Lung (tissue), 12 donors: ENCODE measurements around the gene INPP4B. TPM values are rescaled to one million over a fixed set of nuclear protein-coding genes. Genes with fewer than 3 reads are reported as not detected.

ENCODE experiments used
- ATAC-seq: fragments of 200-7000 bp; cut with Tn5 transposase; one replicate; pipeline ENCODE4 v1.9.1; 2020; ENCODE audit warnings: moderate number of reproducible peaks; ENCODE audit not compliant: insufficient read depth, low FRiP score
- DNase-seq, 3 donors: peaks; one replicate each; pipeline ENCODE4 v3.0.0-alpha.2; 2013 to 2017
- H3K27ac ChIP-seq, 2 donors: one replicate each; pipeline ENCODE4 v1.5.1; 2013; ENCODE audit warnings: mild to moderate bottlenecking in 2 of 2, moderate library complexity in 2 of 2, control low read depth in 1 of 2, inconsistent platforms in 1 of 2, low read depth in 1 of 2, low read length in 1 of 2
- H3K27me3 ChIP-seq, 3 donors: one replicate each; pipeline ENCODE4 v1.5.1; 2013; ENCODE audit warnings: low read length in 2 of 3; ENCODE audit not compliant: control insufficient read depth in 3 of 3, insufficient read depth in 3 of 3
- H3K36me3 ChIP-seq, 4 donors: one replicate each; pipeline ENCODE4 v1.5.1; 2013; ENCODE audit warnings: low read length in 4 of 4, mild to moderate bottlenecking in 1 of 4, moderate library complexity in 1 of 4; ENCODE audit not compliant: control insufficient read depth in 4 of 4, insufficient read depth in 4 of 4
- H3K4me1 ChIP-seq, 5 donors: one replicate each; pipeline ENCODE4 v1.5.1; 2013; ENCODE audit warnings: low read length in 5 of 5, mild to moderate bottlenecking in 2 of 5, moderate library complexity in 1 of 5; ENCODE audit not compliant: control insufficient read depth in 5 of 5, insufficient read depth in 5 of 5
- H3K4me3 ChIP-seq: one replicate; pipeline ENCODE4 v1.5.1; 2013; ENCODE audit warnings: mild to moderate bottlenecking, control low read depth, moderate library complexity
- H3K9ac ChIP-seq, 2 donors: one replicate each; pipeline ENCODE4 v1.5.1; 2013; ENCODE audit warnings: low read length in 2 of 2, control low read depth in 1 of 2; ENCODE audit not compliant: insufficient read depth in 1 of 2
- H3K9me3 ChIP-seq, 4 donors: one replicate each; pipeline ENCODE4 v1.5.1; 2013; ENCODE audit warnings: low read length in 3 of 4, mild to moderate bottlenecking in 1 of 4, moderate library complexity in 1 of 4; ENCODE audit not compliant: control insufficient read depth in 4 of 4, insufficient read depth in 3 of 4
- CTCF ChIP-seq: IDR thresholded peaks from 2 replicates; pipeline ENCODE4 v1.5.1; 2012; ENCODE audit warnings: mild to moderate bottlenecking; ENCODE audit errors: control extremely low read depth, extremely low read depth
- WGBS, 2 donors: extraction: QIAGEN DNeasy Blood & Tissue Kit; methylation state at CpG; one replicate each; pipeline ENCODE4 v1.1.7; 2013; 5-methylcytosine and 5-hydroxymethylcytosine counted together
- polyA plus RNA-seq, 2 donors: library from polyadenylated mRNA; stranded (reverse); fragments of 200-250 nt; gene quantifications; one replicate each; pipeline ENCODE4 v1.2.1, GENCODE V29; 2013
- total RNA-seq, 2 donors: library from RNA; depleted of rRNA in 1 of 2; stranded (reverse); fragments of >200 nt in 1 of 2; gene quantifications; one replicate each; pipeline ENCODE4 v1.2.1, GENCODE V29; 2014 to 2021
- donor health status: control.
- donor health status: control.
- donor health status: Bipolar disorder and iron deficiency.
- donor health status: healthy.
- donor health status: DM: yes; HTN: yes; CAD: no.

The INPP4B gene
- total and polyA plus RNA-seq, 4 donors: 2.4 to 32.6 (median 5.6) TPM

- Histone ChIP-seq H3K9ac (no peak overlapping the region), H3K4me1 (peaks cover 0 to 10% (median 0%) of the 10 kb centered on the region in 5 donors), H3K27ac (no peak overlapping the region), H3K4me3 (no peak overlapping the region), H3K9me3 (no peaks in the 10 kb centered on the region), H3K27me3 (no peaks in the 10 kb centered on the region), H3K36me3 (no peaks in the 10 kb centered on the region)
- no peak for TF ChIP-seq CTCF
- ATAC-seq (no peak), DNase-seq (no peak)
Measured at GRCh38 chr4:142238589-142238988, 607.5 kb downstream of the INPP4B start.

DNA sequence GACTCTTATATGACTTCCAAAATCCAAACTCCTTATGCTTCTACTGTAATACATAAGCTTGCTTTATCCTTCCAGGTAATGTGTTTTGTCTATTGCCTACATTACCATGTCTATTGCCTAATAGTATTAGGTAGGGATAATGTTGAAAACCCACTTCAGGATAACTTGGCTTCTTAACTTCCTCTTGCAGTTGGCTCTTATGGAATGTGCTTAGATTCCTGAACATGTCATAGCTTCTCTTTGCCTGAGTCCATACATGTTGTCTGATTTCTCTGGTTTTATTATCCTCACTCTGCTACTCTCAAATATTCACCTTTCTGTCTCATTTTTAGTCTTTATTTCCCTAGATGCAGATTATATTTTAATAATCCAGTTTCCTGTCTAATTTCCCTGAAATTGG lies 609.8 kb downstream of the INPP4B start:
- ATAC-seq (no peak), DNase-seq (no peak)
- H3K27ac ChIP-seq: no peak overlapping the region
- H3K36me3 ChIP-seq: no peaks in the 10 kb centered on the region
- H3K4me3 ChIP-seq: no peak overlapping the region
- H3K9ac ChIP-seq: no peak overlapping the region
- no peaks in the 10 kb centered on the region for H3K9me3 ChIP-seq
- TF ChIP-seq CTCF: no peak
- no peaks in the 10 kb centered on the region for H3K27me3 ChIP-seq
- H3K4me1 ChIP-seq: peaks cover 0 to 2% (median 0%) of the 10 kb centered on the region in 5 donors

DNA sequence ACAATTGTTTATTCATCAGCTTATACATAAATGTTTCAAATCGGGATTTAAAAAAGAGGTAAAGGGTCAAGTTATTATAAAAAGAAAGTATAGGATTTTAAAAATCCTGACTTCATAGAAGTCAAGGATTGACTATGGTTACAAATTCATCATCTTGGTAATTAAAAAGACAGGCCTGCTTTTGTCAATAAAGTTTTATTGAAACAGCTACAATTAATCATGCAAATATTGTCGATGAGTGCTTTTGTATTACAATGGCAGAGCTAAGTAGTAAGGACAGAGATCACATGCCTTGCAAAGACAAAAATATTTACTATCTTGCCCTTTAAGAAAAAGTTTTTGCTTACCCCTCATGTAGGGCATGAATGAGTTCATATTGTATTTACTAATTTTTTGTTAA lies 614.3 kb downstream of the INPP4B start:
- no peak overlapping the region for H3K27ac ChIP-seq
- 94% methylated on average over 2 of the region's 2 CpGs for WGBS, 2 donors
- DNase-seq (no peak), ATAC-seq (no peak)
- H3K4me1 ChIP-seq: no peaks in the 10 kb centered on the region
- no peaks in the 10 kb centered on the region for H3K36me3 ChIP-seq
- no peak for TF ChIP-seq CTCF
- H3K9me3 ChIP-seq: no peaks in the 10 kb centered on the region
- H3K9ac ChIP-seq: no peak overlapping the region
- H3K4me3 ChIP-seq: no peak overlapping the region
- no peaks in the 10 kb centered on the region for H3K27me3 ChIP-seq

DNA sequence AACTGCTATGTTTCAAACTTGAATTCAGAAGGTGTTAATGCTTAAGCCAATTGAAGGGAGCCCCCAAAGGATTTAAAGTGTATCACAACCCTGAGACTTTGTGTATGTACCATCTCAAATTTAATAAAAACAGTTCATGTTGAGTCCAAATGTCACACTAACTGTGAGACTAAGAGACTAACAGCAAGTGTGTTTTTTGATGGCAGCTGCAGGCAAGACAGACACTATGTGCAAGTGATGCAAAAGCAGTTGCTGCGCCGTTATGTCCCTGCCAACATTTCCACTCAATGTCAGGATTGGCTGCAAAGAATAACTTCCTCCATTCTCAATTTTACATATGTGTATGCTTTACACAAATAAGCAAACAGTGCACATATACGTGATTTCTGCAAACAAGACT lies 615.1 kb downstream of the INPP4B start:
- H3K36me3 ChIP-seq: no peaks in the 10 kb centered on the region
- TF ChIP-seq CTCF: no peak
- no peak overlapping the region for H3K4me3 ChIP-seq
- no peaks in the 10 kb centered on the region for H3K4me1 ChIP-seq
- WGBS, 2 donors: 93 to 96% methylated on average over 3 of the region's 3 CpGs
- no peaks in the 10 kb centered on the region for H3K27me3 ChIP-seq
- no peaks in the 10 kb centered on the region for H3K9me3 ChIP-seq
- H3K27ac ChIP-seq: no peak overlapping the region
- no peak overlapping the region for H3K9ac ChIP-seq
- no peak for DNase-seq
- ATAC-seq: no peak
